HK-2 (cell line): ENCODE data around the gene NOX3.

Experiments used
- DNase-seq: peaks from one replicate; pipeline ENCODE4 v3.0.0-alpha.2; 2018; ENCODE audit not compliant: unreplicated experiment

NOX3 gene

GRCh38 chr6:155399745-155400653, 55.6 kb downstream of the NOX3 start:
- DNase-seq, result no peak

- no peak for DNase-seq
Observed at GRCh38 chr6:155399062-155399744, 56.4 kb downstream of the NOX3 start.

- no peak for DNase-seq
Observed at GRCh38 chr6:155398701-155399061, 57.0 kb downstream of the NOX3 start.

- DNase-seq, result no peak
Observed at GRCh38 chr6:155398221-155398620, 57.4 kb downstream of the NOX3 start.

GRCh38 chr6:155397172-155397705, 58.4 kb downstream of the NOX3 start:
- no peak for DNase-seq

GRCh38 chr6:155396605-155397004, 59.0 kb downstream of the NOX3 start:
- DNase-seq, result no peak

GRCh38 chr6:155395339-155395738, 60.3 kb downstream of the NOX3 start:
- DNase-seq, result no peak

GRCh38 chr6:155389130-155389529, 66.5 kb downstream of the NOX3 start:
- DNase-seq, result no peak

GRCh38 chr6:155388591-155388990, 67.0 kb downstream of the NOX3 start:
- DNase-seq, result peak; percentile 7

- DNase-seq, result no peak
Observed at GRCh38 chr6:155387481-155387880, 68.2 kb downstream of the NOX3 start.

- no peak for DNase-seq
Observed at GRCh38 chr6:155384321-155384952, 71.2 kb downstream of the NOX3 start.

- no peak for DNase-seq
Observed at GRCh38 chr6:155383913-155384312, 71.7 kb downstream of the NOX3 start.

- DNase-seq, result no peak
Observed at GRCh38 chr6:155382338-155382685, 73.3 kb downstream of the NOX3 start.

- no peak for DNase-seq
Observed at GRCh38 chr6:155381673-155382337, 73.8 kb downstream of the NOX3 start.

GRCh38 chr6:155380666-155381332, 74.8 kb downstream of the NOX3 start:
- no peak for DNase-seq

- no peak for DNase-seq
Observed at GRCh38 chr6:155378724-155379123, 76.9 kb downstream of the NOX3 start.

- DNase-seq, result no peak
Observed at GRCh38 chr6:155378276-155378675, 77.4 kb downstream of the NOX3 start.

- DNase-seq, result no peak
Observed at GRCh38 chr6:155377061-155377460, 78.6 kb downstream of the NOX3 start.

- no peak for DNase-seq
Observed at GRCh38 chr6:155375801-155376200, 79.8 kb downstream of the NOX3 start.

GRCh38 chr6:155374681-155375080, 81.0 kb downstream of the NOX3 start:
- DNase-seq, result no peak

- no peak for DNase-seq
Observed at GRCh38 chr6:155373276-155373675, 82.4 kb downstream of the NOX3 start.
